ENCODE measurements around the gene SPPL2C.

The SPPL2C gene

DNA sequence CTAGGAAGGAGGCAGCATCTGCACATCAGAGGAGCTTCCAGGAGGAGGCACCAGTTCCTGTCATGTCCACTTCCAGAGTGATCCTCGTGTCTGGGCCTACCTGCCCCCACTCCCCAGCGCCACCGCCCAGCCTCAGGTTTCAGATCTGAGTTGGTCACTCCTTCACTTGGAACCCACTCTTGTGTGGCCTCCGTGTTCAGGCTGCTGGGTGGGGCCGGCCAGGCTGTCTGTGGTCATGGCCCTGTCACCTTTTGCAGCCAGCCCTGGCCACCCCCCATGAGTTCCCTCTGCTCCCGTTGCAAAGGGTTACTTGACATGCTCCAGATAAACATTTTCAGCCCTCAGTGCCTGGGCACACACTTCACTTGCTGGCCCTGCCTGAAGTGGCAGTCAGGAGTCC lies 26.6 kb upstream of the SPPL2C start:
- no peak overlapping the region for H3K27ac ChIP-seq (ENCODE audit: insufficient read depth, low read length, poor library complexity, severe bottlenecking)
- H3K27me3 ChIP-seq (replicated peaks; ENCODE audit: control insufficient read depth, insufficient read depth, low read length, poor library complexity, severe bottlenecking) = no peaks in the 10 kb centered on the region
- no peak overlapping the region for H3K4me3 ChIP-seq (ENCODE audit: insufficient read depth, low read depth, low read length, poor library complexity, severe bottlenecking)

DNA sequence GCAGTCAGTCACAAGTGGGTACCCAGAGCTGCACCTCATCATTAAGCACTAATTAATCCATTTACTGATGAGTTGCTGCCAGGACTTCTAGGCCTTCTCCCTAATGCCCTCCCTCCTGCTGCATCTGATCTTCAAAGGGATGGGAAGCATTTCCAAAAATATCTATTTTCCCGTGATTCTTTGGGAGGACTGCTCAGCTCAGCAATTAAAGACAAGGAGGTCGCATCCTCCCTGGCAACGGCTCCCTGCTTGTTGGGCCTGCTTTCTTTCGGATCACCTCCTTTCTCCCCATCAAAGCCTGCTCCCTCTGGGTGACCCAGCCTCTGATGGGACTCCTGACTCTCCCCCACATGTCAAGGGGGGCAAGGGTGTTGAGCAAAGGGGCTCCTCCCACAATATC lies 26.0 kb upstream of the SPPL2C start:
- H3K36me3 ChIP-seq (ENCODE audit: control insufficient read depth, insufficient read depth, low read length) = no peaks in the 10 kb centered on the region
- H3K9me3 ChIP-seq (ENCODE audit: control insufficient read depth, low read length) = no peaks in the 10 kb centered on the region
- H3K4me1 ChIP-seq (ENCODE audit: control insufficient read depth, insufficient read depth, low read length, poor library complexity, severe bottlenecking) = no peaks in the 10 kb centered on the region
- H3K4me3 ChIP-seq (ENCODE audit: insufficient read depth, low read depth, low read length, poor library complexity, severe bottlenecking) = no peak overlapping the region
- DNase-seq = no peak
- no peak overlapping the region for H3K27ac ChIP-seq (ENCODE audit: insufficient read depth, low read length, poor library complexity, severe bottlenecking)
- H3K27me3 ChIP-seq (replicated peaks; ENCODE audit: control insufficient read depth, insufficient read depth, low read length, poor library complexity, severe bottlenecking) = no peaks in the 10 kb centered on the region

More for the DNA sequence above, 26.6 kb upstream of the SPPL2C start:
- H3K36me3 ChIP-seq (ENCODE audit: control insufficient read depth, insufficient read depth, low read length) = no peaks in the 10 kb centered on the region
- no peaks in the 10 kb centered on the region for H3K9me3 ChIP-seq (ENCODE audit: control insufficient read depth, low read length)
- no peaks in the 10 kb centered on the region for H3K4me1 ChIP-seq (ENCODE audit: control insufficient read depth, insufficient read depth, low read length, poor library complexity, severe bottlenecking)
- DNase-seq = no peak

DNA sequence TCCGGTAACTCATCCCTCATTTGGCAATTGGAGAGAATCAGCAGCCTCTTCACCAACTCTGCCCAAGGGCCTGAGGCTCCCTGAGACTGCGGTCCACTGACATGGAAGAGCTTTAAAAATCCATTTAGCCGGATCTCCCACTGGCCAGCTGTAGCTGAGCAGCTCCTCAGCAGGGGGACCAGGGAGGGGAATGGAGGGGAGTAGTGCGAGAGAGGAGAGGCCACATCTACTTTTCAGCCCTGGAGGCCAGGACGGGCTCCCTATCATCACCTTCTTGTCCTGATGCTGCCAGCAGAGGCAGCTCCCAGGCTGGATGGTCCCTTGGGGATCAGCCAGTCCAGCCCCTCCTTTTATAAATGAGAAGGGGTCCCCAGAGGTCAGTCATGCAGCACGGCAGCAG lies 25.0 kb upstream of the SPPL2C start:
- Histone ChIP-seq H3K27ac (ENCODE audit: insufficient read depth, low read length, poor library complexity, severe bottlenecking) (no peak overlapping the region), H3K4me3 (ENCODE audit: insufficient read depth, low read depth, low read length, poor library complexity, severe bottlenecking) (no peak overlapping the region), H3K36me3 (ENCODE audit: control insufficient read depth, insufficient read depth, low read length) (no peaks in the 10 kb centered on the region), H3K9me3 (ENCODE audit: control insufficient read depth, low read length) (no peaks in the 10 kb centered on the region), H3K27me3 (replicated peaks; ENCODE audit: control insufficient read depth, insufficient read depth, low read length, poor library complexity, severe bottlenecking) (no peaks in the 10 kb centered on the region), H3K4me1 (ENCODE audit: control insufficient read depth, insufficient read depth, low read length, poor library complexity, severe bottlenecking) (no peaks in the 10 kb centered on the region)
- DNase-seq = no peak

DNA sequence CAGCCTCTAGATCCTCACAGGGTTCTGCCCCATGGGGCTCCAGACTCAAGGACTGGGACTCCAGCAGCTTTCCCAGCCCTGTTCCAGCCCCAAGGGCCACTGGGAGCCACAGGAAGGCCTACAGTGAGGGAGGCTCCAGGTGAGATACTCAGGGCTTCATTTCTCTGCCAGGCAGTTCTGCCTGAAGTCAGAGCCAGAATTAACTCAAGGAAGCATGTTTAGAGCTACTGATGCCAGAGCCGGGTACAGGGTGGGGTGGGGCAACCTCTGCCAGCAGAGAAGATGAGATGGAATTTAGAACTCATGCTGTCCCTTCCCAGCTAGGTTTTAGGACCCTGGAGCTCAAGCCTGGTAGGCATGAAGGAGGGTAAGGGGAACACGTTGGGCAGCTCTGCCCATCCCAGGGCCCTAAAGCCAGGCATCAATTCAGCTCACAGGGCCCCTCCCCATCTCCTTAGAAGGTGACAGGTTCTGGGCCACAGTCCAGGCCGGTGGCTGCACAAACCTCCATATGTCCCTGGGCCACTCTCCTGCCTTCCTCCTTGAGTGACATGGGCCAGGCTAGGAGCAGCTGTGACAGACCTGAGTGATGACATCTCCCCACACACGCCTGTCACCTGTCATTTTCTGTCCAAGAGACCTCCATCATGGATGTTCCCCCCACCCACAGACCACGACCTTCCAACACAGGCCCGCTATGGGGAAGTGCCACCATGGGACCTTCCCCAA lies 24.5 kb upstream of the SPPL2C start:
- H3K9me3 ChIP-seq (ENCODE audit: control insufficient read depth, low read length) = no peaks in the 10 kb centered on the region
- H3K36me3 ChIP-seq (ENCODE audit: control insufficient read depth, insufficient read depth, low read length) = no peaks in the 10 kb centered on the region
- no peak overlapping the region for H3K4me3 ChIP-seq (ENCODE audit: insufficient read depth, low read depth, low read length, poor library complexity, severe bottlenecking)
- DNase-seq = no peak
- no peaks in the 10 kb centered on the region for H3K27me3 ChIP-seq (replicated peaks; ENCODE audit: control insufficient read depth, insufficient read depth, low read length, poor library complexity, severe bottlenecking)
- no peak overlapping the region for H3K27ac ChIP-seq (ENCODE audit: insufficient read depth, low read length, poor library complexity, severe bottlenecking)
- no peaks in the 10 kb centered on the region for H3K4me1 ChIP-seq (ENCODE audit: control insufficient read depth, insufficient read depth, low read length, poor library complexity, severe bottlenecking)

DNA sequence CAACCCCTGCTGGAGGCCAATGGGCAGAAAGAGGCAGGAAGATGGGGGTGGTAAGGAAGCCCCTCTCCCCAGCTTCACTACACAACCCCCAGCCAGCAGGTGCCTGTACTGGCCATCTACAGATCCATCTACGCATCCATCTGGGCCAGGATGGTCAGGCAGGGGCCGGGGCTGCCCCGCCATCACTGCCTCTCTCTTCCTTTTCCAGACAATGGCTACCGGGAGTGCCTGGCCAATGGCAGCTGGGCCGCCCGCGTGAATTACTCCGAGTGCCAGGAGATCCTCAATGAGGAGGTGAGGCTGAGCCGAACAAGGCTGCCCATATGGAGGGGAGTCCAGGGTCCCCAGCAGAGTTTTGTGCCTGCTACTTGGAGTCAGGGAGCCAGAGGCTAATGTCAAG lies 23.5 kb upstream of the SPPL2C start:
- Histone ChIP-seq H3K4me1 (ENCODE audit: control insufficient read depth, insufficient read depth, low read length, poor library complexity, severe bottlenecking) (no peaks in the 10 kb centered on the region), H3K27ac (ENCODE audit: insufficient read depth, low read length, poor library complexity, severe bottlenecking) (no peak overlapping the region), H3K36me3 (ENCODE audit: control insufficient read depth, insufficient read depth, low read length) (no peaks in the 10 kb centered on the region), H3K9me3 (ENCODE audit: control insufficient read depth, low read length) (no peaks in the 10 kb centered on the region), H3K4me3 (ENCODE audit: insufficient read depth, low read depth, low read length, poor library complexity, severe bottlenecking) (no peak overlapping the region), H3K27me3 (replicated peaks; ENCODE audit: control insufficient read depth, insufficient read depth, low read length, poor library complexity, severe bottlenecking) (no peaks in the 10 kb centered on the region)
- DNase-seq = no peak

DNA sequence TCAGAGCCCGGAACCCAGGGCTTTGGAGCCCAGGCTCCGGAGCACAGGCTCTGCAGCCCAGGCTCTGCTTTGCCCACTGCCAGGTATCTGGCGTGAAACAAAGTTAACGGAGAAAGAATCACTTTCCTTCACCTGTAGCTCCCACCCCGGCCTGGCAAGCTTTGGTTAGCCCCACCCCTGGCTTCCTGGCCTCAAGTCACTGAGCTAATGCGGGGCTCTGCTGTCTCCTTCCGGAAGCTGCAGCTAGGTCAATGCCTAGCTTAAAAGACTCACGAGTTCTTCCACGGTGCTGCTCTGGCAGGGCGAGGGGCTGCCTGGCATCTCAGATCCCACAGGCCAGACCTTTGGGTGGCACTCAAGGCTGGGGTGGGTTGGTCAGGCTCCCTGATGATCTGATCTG lies 21.1 kb upstream of the SPPL2C start:
- H3K36me3 ChIP-seq (ENCODE audit: control insufficient read depth, insufficient read depth, low read length) = no peaks in the 10 kb centered on the region
- no peak for DNase-seq
- H3K27me3 ChIP-seq (replicated peaks; ENCODE audit: control insufficient read depth, insufficient read depth, low read length, poor library complexity, severe bottlenecking) = no peaks in the 10 kb centered on the region
- no peak overlapping the region for H3K4me3 ChIP-seq (ENCODE audit: insufficient read depth, low read depth, low read length, poor library complexity, severe bottlenecking)
- no peaks in the 10 kb centered on the region for H3K4me1 ChIP-seq (ENCODE audit: control insufficient read depth, insufficient read depth, low read length, poor library complexity, severe bottlenecking)
- no peaks in the 10 kb centered on the region for H3K9me3 ChIP-seq (ENCODE audit: control insufficient read depth, low read length)
- H3K27ac ChIP-seq (ENCODE audit: insufficient read depth, low read length, poor library complexity, severe bottlenecking) = no peak overlapping the region

DNA sequence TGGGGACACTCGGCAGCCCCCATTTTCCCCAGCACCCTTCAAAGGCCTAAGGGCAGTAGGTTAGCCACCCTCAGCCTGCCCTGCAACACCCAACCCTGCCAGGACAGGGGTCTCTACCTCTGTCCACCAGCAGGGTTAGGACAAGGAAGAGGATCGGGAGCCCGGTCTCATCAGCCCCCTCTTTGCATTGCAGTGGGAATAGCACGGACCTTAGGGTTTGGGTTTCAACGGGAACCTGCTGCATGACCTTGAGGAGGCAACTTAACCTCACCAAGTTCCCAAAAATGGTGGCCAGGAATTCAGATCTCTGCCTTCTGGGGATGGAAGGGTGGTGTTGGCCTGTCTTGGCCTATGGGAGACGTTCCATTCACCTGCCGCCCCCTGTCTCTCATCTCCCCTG lies 20.2 kb upstream of the SPPL2C start:
- Histone ChIP-seq H3K4me1 (ENCODE audit: control insufficient read depth, insufficient read depth, low read length, poor library complexity, severe bottlenecking) (no peaks in the 10 kb centered on the region), H3K27ac (ENCODE audit: insufficient read depth, low read length, poor library complexity, severe bottlenecking) (no peak overlapping the region), H3K36me3 (ENCODE audit: control insufficient read depth, insufficient read depth, low read length) (no peaks in the 10 kb centered on the region), H3K4me3 (ENCODE audit: insufficient read depth, low read depth, low read length, poor library complexity, severe bottlenecking) (no peak overlapping the region), H3K9me3 (ENCODE audit: control insufficient read depth, low read length) (no peaks in the 10 kb centered on the region), H3K27me3 (replicated peaks; ENCODE audit: control insufficient read depth, insufficient read depth, low read length, poor library complexity, severe bottlenecking) (no peaks in the 10 kb centered on the region)
- no peak for DNase-seq

DNA sequence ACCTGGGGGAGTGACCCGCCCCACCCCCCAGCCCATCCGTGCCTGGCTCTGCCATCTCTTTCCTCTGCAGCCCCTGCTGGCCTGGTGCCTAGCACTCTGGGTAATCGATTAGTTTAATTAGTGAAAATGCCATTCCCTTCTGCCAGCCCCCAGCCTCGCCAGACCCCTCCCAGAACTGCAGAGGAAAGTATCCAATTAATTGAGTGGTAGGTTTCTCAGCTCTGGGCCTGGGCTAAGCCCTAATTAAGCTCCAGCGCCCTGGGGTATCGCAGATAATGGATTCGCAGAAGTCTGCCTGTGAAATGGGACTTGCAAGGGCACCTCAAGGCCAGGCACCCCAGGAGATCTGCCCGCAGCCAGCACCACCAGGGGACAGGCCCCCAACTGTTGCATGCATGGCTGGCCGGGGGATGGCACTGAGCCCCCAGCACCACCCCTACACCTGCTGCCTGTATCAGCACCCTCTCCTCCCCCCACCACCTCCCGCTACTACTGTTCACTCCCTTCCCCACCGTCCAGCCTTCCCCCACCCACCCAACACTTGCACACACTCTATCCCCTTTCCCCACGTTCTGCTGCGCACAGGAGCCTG lies 19.7 kb upstream of the SPPL2C start:
- Histone ChIP-seq H3K36me3 (ENCODE audit: control insufficient read depth, insufficient read depth, low read length) (no peaks in the 10 kb centered on the region), H3K27ac (ENCODE audit: insufficient read depth, low read length, poor library complexity, severe bottlenecking) (no peak overlapping the region), H3K4me1 (ENCODE audit: control insufficient read depth, insufficient read depth, low read length, poor library complexity, severe bottlenecking) (no peaks in the 10 kb centered on the region), H3K4me3 (ENCODE audit: insufficient read depth, low read depth, low read length, poor library complexity, severe bottlenecking) (no peak overlapping the region), H3K9me3 (ENCODE audit: control insufficient read depth, low read length) (no peaks in the 10 kb centered on the region), H3K27me3 (replicated peaks; ENCODE audit: control insufficient read depth, insufficient read depth, low read length, poor library complexity, severe bottlenecking) (no peaks in the 10 kb centered on the region)
- DNase-seq = no peak

DNA sequence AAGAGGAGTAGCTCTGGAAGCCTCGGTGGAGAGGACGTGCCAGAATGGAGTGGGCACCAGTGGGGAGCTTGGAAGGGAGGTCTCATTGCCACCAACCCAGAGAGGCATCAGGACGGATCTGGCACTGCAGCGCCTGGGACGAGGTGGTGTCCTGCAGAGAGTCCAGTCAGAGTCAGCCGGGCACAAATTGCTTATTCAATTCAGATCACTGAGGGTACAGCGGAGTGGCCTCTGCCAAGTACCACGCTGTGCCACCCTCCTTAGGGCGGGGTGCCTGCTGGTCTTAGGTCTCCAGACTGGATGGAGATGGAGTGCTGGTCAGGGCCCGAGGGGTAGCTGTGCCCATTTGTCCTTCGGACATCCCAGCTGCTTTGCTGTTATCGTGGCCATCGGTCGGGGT lies 18.9 kb upstream of the SPPL2C start:
- Histone ChIP-seq H3K9me3 (ENCODE audit: control insufficient read depth, low read length) (no peaks in the 10 kb centered on the region), H3K4me3 (ENCODE audit: insufficient read depth, low read depth, low read length, poor library complexity, severe bottlenecking) (no peak overlapping the region), H3K27ac (ENCODE audit: insufficient read depth, low read length, poor library complexity, severe bottlenecking) (no peak overlapping the region), H3K4me1 (ENCODE audit: control insufficient read depth, insufficient read depth, low read length, poor library complexity, severe bottlenecking) (no peaks in the 10 kb centered on the region), H3K36me3 (ENCODE audit: control insufficient read depth, insufficient read depth, low read length) (no peaks in the 10 kb centered on the region), H3K27me3 (replicated peaks; ENCODE audit: control insufficient read depth, insufficient read depth, low read length, poor library complexity, severe bottlenecking) (no peaks in the 10 kb centered on the region)
- no peak for DNase-seq

DNA sequence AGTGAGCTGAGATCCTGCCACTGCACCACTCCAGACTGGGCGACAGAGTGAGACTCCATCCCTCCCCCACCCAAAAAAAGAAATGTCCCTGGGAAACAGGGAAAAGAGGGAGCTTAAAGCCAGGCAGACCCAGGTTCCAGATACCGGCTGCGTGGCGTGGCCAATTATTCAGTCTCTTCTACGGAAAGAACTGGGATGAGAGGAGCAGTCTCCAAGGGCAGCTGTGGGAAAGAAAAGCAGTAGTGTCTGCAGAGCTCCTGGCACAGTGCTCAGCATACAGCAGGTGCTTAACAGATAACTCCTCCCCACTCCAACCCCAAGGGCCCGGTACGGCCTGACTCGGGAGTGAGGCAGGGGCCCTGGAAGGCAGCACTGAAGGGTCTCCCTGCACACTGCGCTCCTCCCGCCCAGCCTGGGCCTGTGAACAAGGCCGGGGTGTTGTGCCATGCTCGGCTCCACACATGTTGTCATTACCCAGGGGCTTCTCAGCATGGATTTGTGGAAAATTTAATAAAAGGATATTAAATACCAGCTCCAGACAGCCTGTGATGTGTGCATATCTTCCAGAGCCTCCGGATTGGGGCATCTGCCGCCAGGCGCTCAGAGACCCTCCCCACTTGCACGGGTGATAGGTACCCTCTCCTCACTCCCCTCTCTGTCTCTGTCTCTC lies 17.6 kb upstream of the SPPL2C start:
- H3K9me3 ChIP-seq (ENCODE audit: control insufficient read depth, low read length) = no peaks in the 10 kb centered on the region
- no peak overlapping the region for H3K27ac ChIP-seq (ENCODE audit: insufficient read depth, low read length, poor library complexity, severe bottlenecking)
- DNase-seq = no peak
- H3K4me1 ChIP-seq (ENCODE audit: control insufficient read depth, insufficient read depth, low read length, poor library complexity, severe bottlenecking) = peaks cover 2% of the 10 kb centered on the region
- H3K27me3 ChIP-seq (replicated peaks; ENCODE audit: control insufficient read depth, insufficient read depth, low read length, poor library complexity, severe bottlenecking) = no peaks in the 10 kb centered on the region
- H3K36me3 ChIP-seq (ENCODE audit: control insufficient read depth, insufficient read depth, low read length) = no peaks in the 10 kb centered on the region
- no peak overlapping the region for H3K4me3 ChIP-seq (ENCODE audit: insufficient read depth, low read depth, low read length, poor library complexity, severe bottlenecking)
